HTERT RPE-1 (cell line): ENCODE data around the gene PLPPR2.
"Not testable (repeated sequence)": the region's sequence is repeated elsewhere in the genome, so short reads cannot be mapped to it uniquely, and the experiment has no call there.

Experiments
- in situ Hi-C: fragments of 300-500 bp; cut with MboI; formaldehyde crosslinking; loops from 4 replicates; pipeline ENCODE4 v1.14.3; 2020; ENCODE audit warnings: low sequenced_read_pairs

PLPPR2 gene

GRCh38 chr19:11390933-11391680 is 35.9 kb downstream of the PLPPR2 start:
- in situ Hi-C loops: no loop called here

GRCh38 chr19:11397089-11397610 is 41.9 kb downstream of the PLPPR2 start:
- in situ Hi-C loops: no loop called here

DNA sequence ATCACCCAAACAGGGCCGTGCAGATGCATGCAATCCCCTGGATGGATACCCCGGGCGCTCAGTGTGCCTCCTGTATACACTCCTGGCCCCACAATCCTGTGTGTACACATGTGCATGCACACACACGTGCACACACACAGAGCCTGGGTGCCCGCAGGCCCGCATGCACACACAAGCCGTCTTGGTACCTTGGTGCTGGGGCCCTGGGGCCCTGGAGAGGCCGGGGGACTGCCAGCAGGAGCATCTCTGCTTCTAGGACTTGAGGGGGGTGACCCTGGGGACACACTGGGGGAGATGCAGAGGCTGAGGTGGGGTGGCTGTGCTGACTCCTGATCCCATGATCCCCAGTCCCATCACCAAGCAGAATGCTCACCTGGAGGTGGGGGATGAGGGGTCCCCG is 44.4 kb downstream of the PLPPR2 start:
- in situ Hi-C loops: no loop called here

DNA sequence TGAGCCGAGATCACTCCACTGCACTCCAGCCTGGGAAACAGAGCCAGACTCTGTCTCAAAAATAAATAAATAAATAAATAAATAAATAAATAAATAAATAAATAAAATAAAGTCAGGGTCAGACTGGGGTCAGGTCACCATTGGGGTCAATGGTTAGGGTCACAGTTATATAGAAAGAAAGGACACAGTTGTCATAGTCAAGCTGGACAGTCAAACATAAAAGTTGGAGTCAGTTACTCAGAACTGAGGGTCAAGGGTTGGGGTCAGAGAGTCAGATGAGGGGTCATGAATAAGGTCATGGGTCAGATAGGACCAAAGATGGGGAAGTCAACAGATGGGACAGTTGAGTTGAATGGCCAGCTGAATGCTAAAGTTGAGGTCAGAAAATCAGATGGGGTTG is 45.6 kb downstream of the PLPPR2 start:
- in situ Hi-C loops: no loop called here

DNA sequence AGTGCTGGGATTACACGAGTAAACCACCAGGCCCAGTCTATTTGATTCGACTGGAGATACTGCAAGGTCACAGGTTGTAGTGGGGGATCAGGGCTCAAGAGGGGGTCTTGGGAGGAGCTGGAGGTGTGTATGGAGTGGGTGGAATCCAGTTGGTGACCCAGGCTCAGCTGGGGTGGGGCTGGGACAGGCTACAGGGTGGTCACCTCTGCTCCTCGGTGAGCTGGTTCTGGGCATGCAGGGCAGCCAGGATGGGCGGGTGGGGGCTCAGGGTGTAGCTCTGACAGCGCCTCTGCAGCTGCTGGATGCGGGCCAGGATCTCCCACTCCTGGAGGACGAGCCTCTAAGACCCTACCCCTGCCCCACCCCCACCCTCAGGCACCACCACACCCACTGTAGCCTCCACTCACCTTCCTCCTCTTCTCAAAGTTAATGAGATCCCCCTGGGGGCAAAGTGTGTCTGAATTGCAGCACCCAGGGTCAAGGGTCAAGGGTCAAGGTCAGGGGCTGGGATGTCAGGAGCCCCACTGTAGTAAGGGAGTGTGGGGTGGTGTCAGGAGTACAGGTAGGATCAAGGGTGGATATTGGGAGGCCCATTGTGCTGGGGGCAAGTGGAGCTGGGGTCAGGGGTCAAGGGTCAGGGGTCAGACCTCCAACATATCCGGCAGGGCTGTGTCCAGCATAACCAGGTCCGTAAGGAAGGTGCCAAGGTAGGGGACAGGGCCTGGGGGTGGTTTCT is 46.7 kb downstream of the PLPPR2 start:
- in situ Hi-C loops: no loop called here

GRCh38 chr19:11404588-11405222 is 49.5 kb downstream of the PLPPR2 start:
- in situ Hi-C loops: no loop called here

DNA sequence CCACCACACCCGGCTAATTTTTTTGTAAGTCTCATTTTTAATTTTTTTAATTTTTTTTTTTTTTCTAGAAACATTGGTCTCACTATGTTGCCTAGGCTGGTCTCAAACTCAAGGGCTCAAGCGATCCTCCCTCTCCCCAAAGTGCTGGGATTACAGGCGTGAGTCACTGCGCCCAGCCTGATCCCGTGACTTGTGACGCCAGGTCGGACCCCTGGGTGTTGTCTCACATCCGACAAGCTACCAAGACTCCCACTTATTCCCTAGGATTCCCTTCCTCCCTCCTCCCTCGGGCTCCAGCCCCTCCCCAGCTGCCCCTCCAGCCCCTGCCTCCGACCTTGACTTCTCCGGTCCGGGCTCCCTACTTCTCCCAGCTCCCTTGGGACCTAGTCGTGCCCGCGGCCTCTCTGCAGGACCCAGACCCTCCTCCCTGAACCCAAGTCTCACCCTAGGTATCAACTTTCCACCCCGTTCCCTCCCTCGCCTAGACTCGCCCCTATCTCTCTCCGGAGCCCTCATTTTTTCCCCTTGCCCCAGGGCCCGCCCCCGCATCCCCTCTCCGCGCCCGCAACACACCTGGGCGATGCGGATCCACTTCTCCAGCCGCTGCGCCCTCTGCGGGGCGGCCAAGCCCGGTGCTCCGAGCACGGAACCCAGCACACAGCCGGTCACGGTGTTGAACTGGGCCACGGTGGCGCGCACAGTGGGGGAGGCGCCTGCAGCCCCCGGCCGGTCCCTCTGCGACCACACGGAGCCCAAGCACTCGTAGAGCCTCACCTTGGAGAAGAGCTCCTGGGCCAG is 50.8 kb downstream of the PLPPR2 start:
- in situ Hi-C loops: no loop called here

GRCh38 chr19:11406703-11407236 is 51.5 kb downstream of the PLPPR2 start:
- in situ Hi-C loops: not testable (repeated sequence)

- in situ Hi-C loops: no loop called here
These were observed 53.4 kb downstream of the PLPPR2 start for GRCh38 chr19:11408591-11408990.

DNA sequence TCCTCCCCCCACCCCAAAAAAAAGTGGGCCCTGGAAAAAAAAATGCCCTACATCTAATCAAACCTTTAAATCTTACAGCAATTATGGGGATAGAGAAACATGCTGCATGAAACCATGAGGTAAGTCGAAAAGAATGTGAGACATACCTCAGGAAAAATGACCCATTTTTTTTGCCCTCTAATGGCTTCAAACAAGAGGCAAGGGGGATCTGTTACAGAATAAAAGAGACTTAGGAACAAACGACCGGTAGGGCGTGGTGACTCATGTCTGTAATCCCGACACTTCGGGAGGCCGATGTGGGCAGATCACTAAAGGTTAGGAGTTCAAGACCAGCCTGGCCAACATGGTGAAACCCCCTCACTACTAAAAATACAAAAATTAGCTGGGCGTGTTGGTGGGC is 55.5 kb downstream of the PLPPR2 start:
- in situ Hi-C loops: no loop called here

DNA sequence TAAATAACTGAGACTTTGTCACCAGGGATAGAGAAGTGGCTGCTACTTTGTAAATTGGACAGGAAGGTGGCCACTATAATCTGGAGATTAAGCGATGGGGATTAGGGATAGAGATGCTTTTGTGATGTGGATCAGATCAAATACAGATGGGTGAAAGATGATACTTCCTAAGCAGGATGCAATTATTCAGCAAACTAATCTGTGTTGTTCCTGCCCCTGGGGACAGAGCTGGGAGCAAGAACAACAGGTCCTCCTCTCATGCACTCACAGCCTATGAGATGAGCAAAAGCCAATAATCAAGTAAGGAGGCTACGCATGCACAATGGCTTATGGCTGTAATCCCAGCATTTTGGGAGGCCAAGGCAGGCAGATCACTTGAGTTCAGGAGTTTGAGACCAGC is 59.3 kb downstream of the PLPPR2 start:
- in situ Hi-C loops: no loop called here
